K562 (cell line): ENCODE results near the gene NDUFAF8.

Experiments
- FOXK2 ChIP-seq, 2 experiments: fragments of 450-650 bp; IDR thresholded peaks in 1 of 2; conservative IDR thresholded peaks in 1 of 2; 2 replicates each; pipeline ENCODE4 v1.6.1; 2016; ENCODE audit warnings: low read depth in 2 of 2, mild to moderate bottlenecking in 1 of 2
- HDAC2 ChIP-seq: fragments of 450-650 bp; IDR thresholded peaks from 2 replicates; pipeline ENCODE4 v1.6.1; 2016; ENCODE audit warnings: mild to moderate bottlenecking
- HDAC6 ChIP-seq: IDR thresholded peaks from 2 replicates; pipeline ENCODE4 v1.6.1; 2012; ENCODE audit warnings: low read depth, mild to moderate bottlenecking, control low read depth, inconsistent platforms, low read length, moderate library complexity
- HNRNPK ChIP-seq: fragments of 200-400 bp; formaldehyde crosslinking; IDR thresholded peaks from one replicate; pipeline ENCODE4 v1.6.1; 2018; ENCODE audit warnings: mild to moderate bottlenecking, low read depth, low read length; ENCODE audit not compliant: poor library complexity, severe bottlenecking
- MTA3 ChIP-seq: fragments of 450-650 bp; formaldehyde crosslinking; IDR thresholded peaks from 2 replicates; pipeline ENCODE4 v1.6.1; 2017; ENCODE audit warnings: mild to moderate bottlenecking, borderline replicate concordance
- POLR2A ChIP-seq: fragments of 450-650 bp; conservative IDR thresholded peaks from 2 replicates; pipeline ENCODE4 v1.6.1; 2016
- SNRNP70 ChIP-seq: fragments of 200-400 bp; formaldehyde crosslinking; optimal IDR thresholded peaks from 2 replicates; pipeline ENCODE3; 2017; ENCODE audit warnings: low read depth, low read length
- TAF1 ChIP-seq: IDR thresholded peaks from 2 replicates; pipeline ENCODE4 v1.6.1; 2011; ENCODE audit warnings: mild to moderate bottlenecking, low read length, moderate library complexity; ENCODE audit not compliant: insufficient read depth, control insufficient read depth, severe bottlenecking; ENCODE audit errors: extremely low read depth
- ZNF75A ChIP-seq: fragments of 450-650 bp; formaldehyde crosslinking; IDR thresholded peaks from 2 replicates; pipeline ENCODE4 v1.4.0; 2020; ENCODE audit warnings: mild to moderate bottlenecking
- TF ChIP-seq, protein P1 (sequence below): sonication (generic); formaldehyde crosslinking; IDR thresholded peaks from 2 replicates; pipeline ENCODE4 v1.9.0; 2022; ENCODE audit warnings: mild to moderate bottlenecking, missing genetic modification reagents

DNA sequence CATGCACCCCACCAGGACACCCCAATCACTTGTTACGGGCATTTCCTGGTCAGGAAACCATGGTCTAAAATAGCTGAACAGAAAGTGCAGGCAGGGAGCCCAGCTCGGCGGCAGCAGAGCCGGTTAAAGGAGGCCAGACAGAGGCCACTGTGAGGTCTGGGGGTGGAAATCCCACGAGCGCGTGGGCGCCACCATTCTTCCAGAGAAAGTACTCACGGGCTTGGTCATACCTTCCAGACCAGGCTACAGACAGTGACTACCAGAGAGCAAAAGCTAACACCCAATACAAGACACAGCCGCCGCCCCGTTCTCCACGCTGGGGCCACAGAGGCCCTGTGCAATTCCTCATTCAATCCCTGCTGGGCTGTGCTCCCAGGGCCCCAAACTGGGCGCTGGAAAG lies 28.2 kb upstream of the NDUFAF8 start:
- TF ChIP-seq TAF1 (no peak), HDAC2 (no peak), POLR2A (no peak), MTA3 (no peak), SNRNP70 (no peak), HNRNPK (no peak), FOXK2 (conservative IDR thresholded peaks at IDR 0.05 in 1 of 2, IDR thresholded peaks at IDR 0.05 in 1 of 2; ENCODE audit: low read depth in 2 of 2) (no peak), HDAC6 (no peak), ZNF75A (CRISPR knock-in tag) (no peak)
- TF ChIP-seq, protein P1, sequence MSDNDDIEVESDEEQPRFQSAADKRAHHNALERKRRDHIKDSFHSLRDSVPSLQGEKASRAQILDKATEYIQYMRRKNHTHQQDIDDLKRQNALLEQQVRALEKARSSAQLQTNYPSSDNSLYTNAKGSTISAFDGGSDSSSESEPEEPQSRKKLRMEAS: no peak
